Endothelial cell of umbilical vein (primary cell): ENCODE results near the gene CTSV. TPM values are rescaled to one million over a fixed set of nuclear protein-coding genes. Genes with fewer than 3 reads are reported as not detected.

Experiments
- BruUV-seq: library from RNA; stranded (reverse); fragments of 400-500 nt; replicated peaks from 2 replicates; lab custom pipeline; 2021; lab: Mats Ljungman, UMichigan
- CTCF ChIA-PET: fragments of 300-600, 350-600 bp; sonication (Branson Sonifier 250); formaldehyde crosslinking; loops from one replicate; lab custom pipeline; 2021; ENCODE audit warnings: antibody characterized with exemption, inconsistent platforms; lab: Charles Lee
- POLR2A ChIA-PET: fragments of 300-600, 350-600 bp; sonication (Branson Sonifier 250); formaldehyde crosslinking; loops from one replicate; lab custom pipeline; 2021; ENCODE audit warnings: antibody characterized with exemption, inconsistent platforms; lab: Charles Lee
- DNase-seq: peaks from one replicate; pipeline ENCODE4 v3.0.0-alpha.2; 2011; ENCODE audit warnings: low read depth, low spot score
- FAIRE-seq: peaks from 2 replicates; lab custom pipeline; 2011; peaks lifted over from hg19 to GRCh38; lab: Jason Lieb, UNC
- H2AFZ ChIP-seq: 2 replicates; pipeline ENCODE4 v1.6.0; 2012; ENCODE audit warnings: low read depth, low read length, control low read depth, inconsistent platforms
- H3K27ac ChIP-seq: 2 replicates; pipeline ENCODE4 v1.5.1; 2011; ENCODE audit warnings: low read depth, mild to moderate bottlenecking, control low read depth, low read length, moderate library complexity; ENCODE audit not compliant: insufficient read depth
- H3K27me3 ChIP-seq, 2 experiments: 2 replicates each; pipeline versions ENCODE4 v1.6.0 to v1.6.1; 2011; ENCODE audit warnings: low read length in 2 of 2, mixed read lengths in 1 of 2; ENCODE audit not compliant: control insufficient read depth in 2 of 2, insufficient read depth in 2 of 2
- H3K36me3 ChIP-seq, 2 experiments: 2 replicates in 1 of 2; 3 replicates in 1 of 2; pipeline ENCODE4 v1.5.1; 2011; ENCODE audit warnings: low read length in 2 of 2, mild to moderate bottlenecking in 1 of 2, moderate library complexity in 1 of 2; ENCODE audit not compliant: control insufficient read depth in 2 of 2, insufficient read depth in 2 of 2; ENCODE audit errors: extremely low read depth in 1 of 2
- H3K4me1 ChIP-seq: 3 replicates; pipeline ENCODE4 v1.5.1; 2011; ENCODE audit warnings: mild to moderate bottlenecking, low read length; ENCODE audit not compliant: control insufficient read depth, insufficient read depth; ENCODE audit errors: extremely low read depth
- H3K4me2 ChIP-seq: 2 replicates; pipeline ENCODE4 v1.6.1; 2011; ENCODE audit warnings: low read length, control low read depth, mixed read lengths; ENCODE audit not compliant: insufficient read depth
- H3K4me3 ChIP-seq, 3 experiments: fragments of 200-600 bp in 1 of 3; sonication (generic), shearing (Covaris generic) in 1 of 3; replicated peaks in 1 of 3; 2 replicates each; pipeline ENCODE4 v1.5.1; 2011 to 2016; ENCODE audit warnings: control low read depth in 3 of 3, low read length in 3 of 3, mild to moderate bottlenecking in 2 of 3, inconsistent platforms in 1 of 3, low read depth in 1 of 3, moderate library complexity in 1 of 3; ENCODE audit not compliant: insufficient read depth in 1 of 3
- H3K79me2 ChIP-seq: 2 replicates; pipeline ENCODE4 v1.6.0; 2012; ENCODE audit warnings: low read length, inconsistent platforms; ENCODE audit not compliant: control insufficient read depth, insufficient read depth
- H3K9ac ChIP-seq: replicated peaks from 2 replicates; pipeline ENCODE3; 2011; ENCODE audit warnings: low read length, control low read depth; ENCODE audit not compliant: insufficient read depth; ENCODE audit errors: extremely low read depth
- H3K9me1 ChIP-seq: replicated peaks from 3 replicates; pipeline ENCODE4 v1.6.0; 2011; ENCODE audit warnings: mild to moderate bottlenecking, low read length; ENCODE audit not compliant: control insufficient read depth, insufficient read depth; ENCODE audit errors: extremely low read depth
- H3K9me3 ChIP-seq: replicated peaks from 2 replicates; pipeline ENCODE4 v1.5.1; 2012; ENCODE audit warnings: low read length, inconsistent platforms; ENCODE audit not compliant: control insufficient read depth, insufficient read depth
- H4K20me1 ChIP-seq: replicated peaks from 2 replicates; pipeline ENCODE3; 2011; ENCODE audit warnings: mild to moderate bottlenecking, low read length; ENCODE audit not compliant: control insufficient read depth, insufficient read depth; ENCODE audit errors: extremely low read depth
- FOS ChIP-seq: IDR thresholded peaks from 2 replicates; pipeline ENCODE4 v1.6.1; 2011; ENCODE audit warnings: mild to moderate bottlenecking, low read length, moderate library complexity, borderline replicate concordance; ENCODE audit not compliant: insufficient read depth
- MYC ChIP-seq: IDR thresholded peaks from one replicate; pipeline ENCODE4 v1.6.1; 2011; ENCODE audit warnings: mild to moderate bottlenecking, low read depth, low read length
- POLR2A ChIP-seq: IDR thresholded peaks from 2 replicates; pipeline ENCODE4 v1.6.1; 2012; ENCODE audit warnings: low read depth, mild to moderate bottlenecking, control low read depth, low read length
- POLR2AphosphoS5 ChIP-seq: IDR thresholded peaks from 2 replicates; pipeline ENCODE4 v1.6.1; 2012; ENCODE audit warnings: low read depth, mild to moderate bottlenecking, control low read depth, low read length, moderate library complexity; ENCODE audit not compliant: insufficient read depth
- dilution Hi-C: fragments of 300-500 bp; cut with MboI; formaldehyde crosslinking; loops from one replicate; pipeline ENCODE4 v1.15.0; 2019; ENCODE audit warnings: low sequenced_read_pairs; ENCODE audit not compliant: extremely low pct_ligation_motif_present
- intact Hi-C: fragments of 100-400 bp; cut with micrococcal nuclease; formaldehyde crosslinking; loops from one replicate; pipeline ENCODE4 v1.10.0; 2022
- polyA plus RNA-seq, 4 experiments: library from polyadenylated mRNA; depleted of rRNA in 3 of 4; stranded (reverse) in 3 of 4; unstranded in 1 of 4; fragments of >200 nt; gene quantifications; 2 replicates each; pipeline versions ENCODE4 v1.2.1 to v1.2.3, GENCODE V29; 2011 to 2012; ENCODE audit warnings: missing spikeins in 1 of 4
- total RNA-seq: library from RNA; stranded (reverse); gene quantifications from 2 replicates; pipeline ENCODE4 v1.2.3, GENCODE V29; 2021

Gene CTSV
- total and polyA plus RNA-seq, 2 donors (not counting 3 experiments of a cell fraction or from before 2014, with no cell fraction given) = 0.80 to 1.3 TPM

GRCh38 chr9:97060796-97061195 is 21.9 kb upstream of the CTSV start:
- H2AFZ ChIP-seq = no peak overlapping the region
- H3K79me2 ChIP-seq = no peaks in the 10 kb centered on the region
- H3K4me3 ChIP-seq = no peak overlapping the region
- H3K4me1 ChIP-seq = no peaks in the 10 kb centered on the region
- CTCF ChIA-PET = no interaction called here
- no peaks in the 10 kb centered on the region for H3K9me1 ChIP-seq
- no peak overlapping the region for H3K27ac ChIP-seq
- no peaks in the 10 kb centered on the region for H3K9me3 ChIP-seq
- no peak overlapping the region for H3K4me2 ChIP-seq
- POLR2A ChIA-PET = no interaction called here
- TF ChIP-seq FOS (no peak), POLR2AphosphoS5 (no peak), MYC (no peak), POLR2A (no peak)
- no peak for FAIRE-seq
- no TSS peak for BruUV-seq
- H4K20me1 ChIP-seq = no peaks in the 10 kb centered on the region
- dilution Hi-C loops = no loop called here
- no peak for DNase-seq
- H3K36me3 ChIP-seq = no peaks in the 10 kb centered on the region
- no peak overlapping the region for H3K9ac ChIP-seq
- no peaks in the 10 kb centered on the region for H3K27me3 ChIP-seq
- intact Hi-C loops = no loop called here

GRCh38 chr9:97059626-97060025 is 20.7 kb upstream of the CTSV start:
- dilution Hi-C loops = no loop called here
- no peak overlapping the region for H2AFZ ChIP-seq
- no peaks in the 10 kb centered on the region for H3K79me2 ChIP-seq
- H4K20me1 ChIP-seq = no peaks in the 10 kb centered on the region
- H3K9ac ChIP-seq = no peak overlapping the region
- no peaks in the 10 kb centered on the region for H3K36me3 ChIP-seq
- no TSS peak for BruUV-seq
- DNase-seq = no peak
- intact Hi-C loops = no loop called here
- H3K4me3 ChIP-seq = no peak overlapping the region
- H3K9me1 ChIP-seq = no peaks in the 10 kb centered on the region
- no peak for TF ChIP-seq FOS
- H3K9me3 ChIP-seq = no peaks in the 10 kb centered on the region
- no peak overlapping the region for H3K4me2 ChIP-seq
- no peaks in the 10 kb centered on the region for H3K4me1 ChIP-seq
- no peak for FAIRE-seq
- no peaks in the 10 kb centered on the region for H3K27me3 ChIP-seq
- ChIA-PET CTCF (no interaction called here), POLR2A (no interaction called here)
- no peak overlapping the region for H3K27ac ChIP-seq
